HG03064 (cell line): ENCODE data around the gene COL4A1.

ENCODE experiments used
- ATAC-seq: cut with Tn5 transposase; IDR thresholded peaks from one replicate; pipeline ENCODE4 v1.9.1; 2021; ENCODE audit warnings: low read depth; ENCODE audit not compliant: unreplicated experiment

Gene COL4A1

GRCh38 chr13:110244071-110244830 is 62.7 kb downstream of the COL4A1 start:
- ATAC-seq: no peak

GRCh38 chr13:110242615-110243014 is 64.3 kb downstream of the COL4A1 start:
- ATAC-seq: no peak

GRCh38 chr13:110240943-110241342 is 66.0 kb downstream of the COL4A1 start:
- no peak for ATAC-seq

GRCh38 chr13:110240352-110240751 is 66.6 kb downstream of the COL4A1 start:
- ATAC-seq: no peak

GRCh38 chr13:110239280-110240125 is 67.5 kb downstream of the COL4A1 start:
- no peak for ATAC-seq

GRCh38 chr13:110238818-110239195 is 68.2 kb downstream of the COL4A1 start:
- ATAC-seq: no peak

GRCh38 chr13:110237875-110238817 is 68.8 kb downstream of the COL4A1 start:
- no peak for ATAC-seq

GRCh38 chr13:110236831-110237261 is 70.1 kb downstream of the COL4A1 start:
- no peak for ATAC-seq

- no peak for ATAC-seq
These were observed 70.5 kb downstream of the COL4A1 start for GRCh38 chr13:110236431-110236830.

- ATAC-seq: no peak
These were observed 72.4 kb downstream of the COL4A1 start for GRCh38 chr13:110234532-110234931.

- no peak for ATAC-seq
These were observed 73.0 kb downstream of the COL4A1 start for GRCh38 chr13:110233951-110234280.

GRCh38 chr13:110233181-110233950 is 73.6 kb downstream of the COL4A1 start:
- ATAC-seq: no peak

- ATAC-seq: no peak
These were observed 74.2 kb downstream of the COL4A1 start for GRCh38 chr13:110232756-110233155.

- ATAC-seq: no peak
These were observed 74.8 kb downstream of the COL4A1 start for GRCh38 chr13:110232142-110232541.

- ATAC-seq: no peak
These were observed 75.5 kb downstream of the COL4A1 start for GRCh38 chr13:110231348-110232047.

GRCh38 chr13:110230661-110231347 is 76.2 kb downstream of the COL4A1 start:
- ATAC-seq: no peak

- no peak for ATAC-seq
These were observed 76.9 kb downstream of the COL4A1 start for GRCh38 chr13:110229905-110230563.
